A549 (cell line): ENCODE measurements around the gene IKZF3. TPM values are rescaled to one million over a fixed set of nuclear protein-coding genes. Genes with fewer than 3 reads are reported as not detected.

Experiments
- ATAC-seq, 2 experiments: fragments of 200-7000 bp in 1 of 2; fragments of >200 bp in 1 of 2; cut with Nextera tagmentation in 1 of 2; cut with Tn5 transposase in 1 of 2; 3 replicates each; pipeline versions ENCODE4 v1.8.0 to v1.9.1; 2018 to 2020; ENCODE audit warnings: mild to moderate bottlenecking in 1 of 2, moderate library complexity in 1 of 2
- CTCF ChIA-PET: fragments of 300-600 bp; sonication (Branson Sonifier 250); formaldehyde crosslinking; extraction: SDS; loops from one replicate; lab custom pipeline; 2021; ENCODE audit warnings: antibody characterized with exemption, inconsistent platforms; lab: Yijun Ruan, JAX
- POLR2A ChIA-PET: fragments of 350-600 bp; formaldehyde crosslinking; extraction: SDS; loops from one replicate; lab custom pipeline; 2021; ENCODE audit warnings: antibody characterized with exemption, inconsistent platforms; lab: Yijun Ruan, JAX
- DNase-seq, 2 experiments: peaks; one replicate each; pipeline versions ENCODE4 v3.0.0 to v3.0.0-alpha.2; 2011 to 2016; ENCODE audit warnings: low read depth in 1 of 2, low spot score in 1 of 2
- FAIRE-seq: peaks from 2 replicates; lab custom pipeline; 2011; peaks lifted over from hg19 to GRCh38; lab: Jason Lieb, UNC
- H3K27ac ChIP-seq, 2 experiments: fragments of >200 bp; sonication (Bioruptor Twin); formaldehyde crosslinking; 3 replicates each; pipeline ENCODE4 v1.5.1; 2016 to 2017
- H3K4me1 ChIP-seq: fragments of >200 bp; sonication (Bioruptor Twin); formaldehyde crosslinking; 3 replicates; pipeline ENCODE4 v1.6.1; 2016
- H3K4me2 ChIP-seq: fragments of >200 bp; sonication (Bioruptor Twin); formaldehyde crosslinking; 3 replicates; pipeline ENCODE4 v1.6.1; 2016
- H3K4me3 ChIP-seq: fragments of >200 bp; sonication (Bioruptor Twin); formaldehyde crosslinking; 3 replicates; pipeline ENCODE4 v1.5.1; 2016
- H3K9me3 ChIP-seq: fragments of >200 bp; sonication (Bioruptor Twin); formaldehyde crosslinking; 3 replicates; pipeline ENCODE4 v1.6.1; 2016
- BHLHE40 ChIP-seq: IDR thresholded peaks from 2 replicates; pipeline ENCODE4 v1.6.1; 2012; ENCODE audit warnings: low read depth, low read length, inconsistent platforms
- CEBPB ChIP-seq, 2 experiments: fragments of >200 bp in 1 of 2; sonication (Bioruptor Twin) in 1 of 2; formaldehyde crosslinking in 1 of 2; IDR thresholded peaks; 2 replicates each; pipeline ENCODE4 v1.6.1; 2012 to 2016
- E2F6 ChIP-seq: IDR thresholded peaks from 2 replicates; pipeline ENCODE4 v1.6.1; 2012; ENCODE audit warnings: low read depth, borderline replicate concordance
- ELK1 ChIP-seq: fragments of 150-350 bp; IDR thresholded peaks from 2 replicates; pipeline ENCODE4 v1.6.1; 2014; ENCODE audit warnings: low read depth, mild to moderate bottlenecking, low read length
- HMGXB4 ChIP-seq: fragments of 250-450 bp; sonication (Bioruptor Pico); IDR thresholded peaks from 2 replicates; pipeline ENCODE4 v1.5.0; 2021; ENCODE audit warnings: mild to moderate bottlenecking, moderate library complexity, borderline replicate concordance
- JUN ChIP-seq, 2 experiments: fragments of >200 bp; sonication (Bioruptor Twin); formaldehyde crosslinking; IDR thresholded peaks; 2 replicates in 1 of 2; 3 replicates in 1 of 2; pipeline ENCODE4 v1.6.1; 2016 to 2017
- KDM1A ChIP-seq: fragments of 200-600 bp; sonication (generic); IDR thresholded peaks from 2 replicates; pipeline ENCODE4 v1.6.1; 2016; ENCODE audit warnings: low read depth, mild to moderate bottlenecking
- MYC ChIP-seq: IDR thresholded peaks from 2 replicates; pipeline ENCODE4 v1.6.1; 2012; ENCODE audit warnings: mild to moderate bottlenecking, inconsistent platforms, low read length, improper control_type of control experiment, borderline replicate concordance
- RCOR1 ChIP-seq: fragments of 150-350 bp; IDR thresholded peaks from 2 replicates; pipeline ENCODE4 v1.6.1; 2014; ENCODE audit warnings: antibody characterized with exemption, low read length, low read depth
- RFX5 ChIP-seq: fragments of 450-650 bp; IDR thresholded peaks from 2 replicates; pipeline ENCODE4 v1.7.1; 2014; ENCODE audit warnings: antibody characterized with exemption, mild to moderate bottlenecking, moderate library complexity
- RNF2 ChIP-seq: fragments of 200-600 bp; sonication (generic); IDR thresholded peaks from 2 replicates; pipeline ENCODE4 v1.6.1; 2016; ENCODE audit warnings: low read depth, mild to moderate bottlenecking, antibody characterized with exemption, moderate library complexity, borderline replicate concordance
- TP53 ChIP-seq: fragments of 250-450 bp; sonication (Bioruptor Pico); IDR thresholded peaks from 2 replicates; pipeline ENCODE4 v1.5.0; 2021; ENCODE audit warnings: mild to moderate bottlenecking, moderate library complexity
- WGBS: methylation state at CpG from one replicate; pipeline ENCODE4 v1.1.6; 2017; ENCODE audit errors: missing lambda C conversion rate; 5-methylcytosine and 5-hydroxymethylcytosine counted together
- polyA plus RNA-seq, 4 experiments: library from polyadenylated mRNA; depleted of rRNA in 3 of 4; stranded (reverse); fragments of >200 nt; fragmentation: RNase III in 1 of 4; extraction: RNeasy Plus Mini Kit Qiagen cat#74134 plus additional on column Dnase treatment in 1 of 4; gene quantifications; 2 replicates in 3 of 4; 3 replicates in 1 of 4; pipeline ENCODE4 v1.2.3, GENCODE V29; 2011 to 2017
- TF ChIP-seq, protein P1 (sequence below): IDR thresholded peaks from 2 replicates; pipeline ENCODE4 v1.6.1; 2012
- TF ChIP-seq, protein P2 (sequence below): fragments of 250-450 bp; sonication (Bioruptor Pico); IDR thresholded peaks from 2 replicates; pipeline ENCODE4 v1.5.0; 2020; ENCODE audit warnings: low read depth, mild to moderate bottlenecking, moderate library complexity

The IKZF3 gene
- polyA plus RNA-seq, 2 of the 4 experiments (the other 2 are of a cell fraction) = not detected

- Histone ChIP-seq H3K4me1 (peaks cover 40% of the 10 kb centered on the region), H3K27ac (peak overlapping the region; percentile 73 to 87), H3K4me3 (peak overlapping the region; percentile 63), H3K9me3 (no peaks in the 10 kb centered on the region), H3K4me2 (peak overlapping the region; percentile 99)
- no peak for TF ChIP-seq MYC
- TF ChIP-seq, protein P1, sequence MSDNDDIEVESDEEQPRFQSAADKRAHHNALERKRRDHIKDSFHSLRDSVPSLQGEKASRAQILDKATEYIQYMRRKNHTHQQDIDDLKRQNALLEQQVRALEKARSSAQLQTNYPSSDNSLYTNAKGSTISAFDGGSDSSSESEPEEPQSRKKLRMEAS = peak; percentile 60
- no peak for TF ChIP-seq KDM1A
- TF ChIP-seq E2F6 = peak; percentile 89
- no peak for TF ChIP-seq RFX5
- TF ChIP-seq, protein P2, sequence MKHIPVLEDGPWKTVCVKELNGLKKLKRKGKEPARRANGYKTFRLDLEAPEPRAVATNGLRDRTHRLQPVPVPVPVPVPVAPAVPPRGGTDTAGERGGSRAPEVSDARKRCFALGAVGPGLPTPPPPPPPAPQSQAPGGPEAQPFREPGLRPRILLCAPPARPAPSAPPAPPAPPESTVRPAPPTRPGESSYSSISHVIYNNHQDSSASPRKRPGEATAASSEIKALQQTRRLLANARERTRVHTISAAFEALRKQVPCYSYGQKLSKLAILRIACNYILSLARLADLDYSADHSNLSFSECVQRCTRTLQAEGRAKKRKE (CRISPR knock-in tag) = no peak
- no peak for TF ChIP-seq RNF2
- no peak for TF ChIP-seq CEBPB (IDR thresholded peaks at IDR 0.05)
- 0% methylated on average over 11 of the region's 13 CpGs for WGBS
- POLR2A ChIA-PET = interaction anchor here (1.0 to 2.3 kb wide), 2 partner anchors 9 to 39 kb away, joined by 4 to 19 read pairs; partner anchors contain the start of genes ERBB2 and MIEN1
- DNase-seq (peak; percentile 71 to 92), FAIRE-seq (no peak), ATAC-seq (peak; percentile 60 to 78)
- CTCF ChIA-PET = interaction anchor here (1.0 to 2.0 kb wide), 3 partner anchors 32 to 117 kb away, joined by 4 to 7 read pairs (median 6); no protein-coding TSS in a partner anchor
Observed at GRCh38 chr17:39738568-39738901, 125.6 kb downstream of the IKZF3 start.

GRCh38 chr17:39737760-39738567 is 126.1 kb downstream of the IKZF3 start, which contains the start of gene GRB7:
Gene GRB7 (plus strand): TSS chr17:39737938. CDS start chr17:39742302, 4,364 bp downstream.
- peak; percentile 68; the same call in 1 of the 2 replicates for TF ChIP-seq KDM1A
- TF ChIP-seq BHLHE40 = no peak
- TF ChIP-seq JUN (IDR thresholded peaks at IDR 0.05) = peak in 1 of 2 experiments; percentile 48; a peak in 3 of 5 replicates
- no peak for TF ChIP-seq ELK1
- H3K27ac ChIP-seq = peak within 1 kb of the TSS; percentile 73 to 87
- CTCF ChIA-PET = interaction anchor here (0.6 to 2.4 kb wide), 4 partner anchors 16 to 158 kb away, joined by 3 to 21 read pairs (median 6); no protein-coding TSS in a partner anchor
- DNase-seq (peak; percentile 70 to 98), ATAC-seq (peak; percentile 48 to 76), FAIRE-seq (no peak)
- WGBS = under 1% methylated on average over 31 of the region's 34 CpGs
- H3K4me2 ChIP-seq = peak within 1 kb of the TSS; percentile 99
- H3K4me3 ChIP-seq = peak within 1 kb of the TSS; percentile 63
- H3K4me1 ChIP-seq = peaks cover 40% of the 10 kb centered on the region
- POLR2A ChIA-PET = interaction anchor here (2.3 kb wide), 1 partner anchor 8 kb away, joined by 19 read pairs; the partner anchor contains the start of gene MIEN1
- H3K9me3 ChIP-seq = no peaks in the 10 kb centered on the region

- ChIA-PET POLR2A (interaction anchor here (0.6 kb wide), 1 partner anchor 317 kb away, joined by 3 read pairs; no protein-coding TSS in a partner anchor), CTCF (interaction anchor here (0.6 to 2.4 kb wide), 9 partner anchors 9 to 157 kb away, joined by 3 to 21 read pairs (median 3); no protein-coding TSS in a partner anchor)
- Histone ChIP-seq H3K9me3 (no peaks in the 10 kb centered on the region), H3K4me3 (peak overlapping the region; percentile 63), H3K4me1 (peaks cover 40% of the 10 kb centered on the region), H3K4me2 (peak overlapping the region; percentile 99), H3K27ac (peak overlapping the region; percentile 73 to 87; a peak in 5 of 6 replicates)
- DNase-seq = no peak
- 25% methylated on average over 9 of the region's 13 CpGs for WGBS
- FAIRE-seq = no peak
- ATAC-seq = peak in 1 of 2 experiments; percentile 6; a peak in 3 of 6 replicates
- no peak for TF ChIP-seq RCOR1
- TF ChIP-seq TP53 (CRISPR knock-in tag) = no peak
- TF ChIP-seq HMGXB4 (CRISPR knock-in tag) = no peak
Observed at GRCh38 chr17:39737206-39737759, 126.8 kb downstream of the IKZF3 start.
